ENCODE results near the gene MORC2.

MORC2 gene

GRCh38 chr22:30909306-30909705 lies 59.3 kb downstream of the MORC2 start:
- TF ChIP-seq ZNF394 (tag by site-specific recombination; IDR thresholded peaks at IDR 0.05; ENCODE audit: borderline replicate concordance) = no peak
- TF ChIP-seq ZNF19 (tag by site-specific recombination; IDR thresholded peaks at IDR 0.05; ENCODE audit: low read depth) = no peak
- no peak for TF ChIP-seq ZNF830 (tag by site-specific recombination; IDR thresholded peaks at IDR 0.05; ENCODE audit: low read depth)
- TF ChIP-seq ZNF366 (tag by site-specific recombination; conservative IDR thresholded peaks at IDR 0.05) = no peak
- no peak for TF ChIP-seq HIC1 (tag by site-specific recombination; IDR thresholded peaks at IDR 0.05)
- TF ChIP-seq ZNF292 (tag by site-specific recombination; IDR thresholded peaks at IDR 0.05; ENCODE audit: borderline replicate concordance, low read depth) = no peak
- no peak for TF ChIP-seq ZNF274 (IDR thresholded peaks at IDR 0.05; ENCODE audit: low read length)
- no peak for TF ChIP-seq ZNF274 (tag by site-specific recombination; IDR thresholded peaks at IDR 0.05; ENCODE audit: borderline replicate concordance)
- no peak for TF ChIP-seq ZNF776 (tag by site-specific recombination; IDR thresholded peaks at IDR 0.05; ENCODE audit: borderline replicate concordance)
- TF ChIP-seq TCF7L2 (IDR thresholded peaks at IDR 0.05; ENCODE audit: borderline replicate concordance, low read depth, low read length) = no peak
- TF ChIP-seq ZBTB49 (tag by site-specific recombination; IDR thresholded peaks at IDR 0.05; ENCODE audit: low read depth) = no peak
- TF ChIP-seq MZF1 (tag by site-specific recombination; IDR thresholded peaks at IDR 0.05; ENCODE audit: borderline replicate concordance) = no peak
- no peak for TF ChIP-seq ZNF24 (tag by site-specific recombination; IDR thresholded peaks at IDR 0.05)
- TF ChIP-seq SETDB1 (IDR thresholded peaks at IDR 0.05; ENCODE audit: insufficient read length, low read length) = no peak
- no peak for TF ChIP-seq ZNF354C (tag by site-specific recombination; IDR thresholded peaks at IDR 0.05; ENCODE audit: borderline replicate concordance, low read depth)
- TF ChIP-seq ZNF549 (tag by site-specific recombination; IDR thresholded peaks at IDR 0.05) = no peak
- no peak overlapping the region for H3K4me3 ChIP-seq (ENCODE audit: low read depth, low read length)
- no peak overlapping the region for H3K27ac ChIP-seq (ENCODE audit: extremely low read depth, low read depth, low read length)
- POLR2A ChIA-PET = no interaction called here
- CTCF ChIA-PET = interaction anchor here (1.2 to 6.8 kb wide), 5 partner anchors 11 to 274 kb away, joined by 3 to 89 read pairs (median 4); partner anchors contain the start of genes SELENOM and SLC35E4
- H3K9me3 ChIP-seq (ENCODE audit: control insufficient read depth, insufficient read depth, low read depth, low read length) = no peaks in the 10 kb centered on the region
- peaks cover 0 to 14% of the 10 kb centered on the region in 2 experiments; a peak in 2 of 3 replicates for H3K36me3 ChIP-seq (ENCODE audit: control insufficient read depth in 2 of 2, insufficient read depth in 1 of 2, low read length in 2 of 2)
- H3K4me1 ChIP-seq (ENCODE audit: control insufficient read depth, insufficient read depth, low read length) = no peaks in the 10 kb centered on the region

GRCh38 chr22:30908051-30908461 lies 60.5 kb downstream of the MORC2 start:
- TF ChIP-seq ZNF132 (tag by site-specific recombination; IDR thresholded peaks at IDR 0.05; ENCODE audit: borderline replicate concordance) (no peak), ZNF324 (tag by site-specific recombination; IDR thresholded peaks at IDR 0.05) (no peak), ZBTB48 (tag by site-specific recombination; IDR thresholded peaks at IDR 0.05) (no peak), ZNF544 (tag by site-specific recombination; IDR thresholded peaks at IDR 0.05) (no peak), KLF8 (tag by site-specific recombination; IDR thresholded peaks at IDR 0.05) (no peak)
- Histone ChIP-seq H3K9me3 (ENCODE audit: control insufficient read depth, insufficient read depth, low read depth, low read length) (no peaks in the 10 kb centered on the region), H3K4me1 (ENCODE audit: control insufficient read depth, insufficient read depth, low read length) (no peaks in the 10 kb centered on the region), H3K36me3 (ENCODE audit: control insufficient read depth in 2 of 2, insufficient read depth in 1 of 2, low read length in 2 of 2) (peaks cover 0 to 22% of the 10 kb centered on the region in 2 experiments; a peak in 2 of 3 replicates), H3K27ac (ENCODE audit: extremely low read depth, low read depth, low read length) (no peak overlapping the region), H3K4me3 (ENCODE audit: low read depth, low read length) (no peak overlapping the region)
- ChIA-PET CTCF (interaction anchor here (0.6 to 6.8 kb wide), 7 partner anchors 12 to 405 kb away, joined by 3 to 89 read pairs (median 4); no protein-coding TSS in a partner anchor), POLR2A (no interaction called here)
